ENCODE measurements around the gene IZUMO2. TPM values are rescaled to one million over a fixed set of nuclear protein-coding genes. Genes with fewer than 3 reads are reported as not detected.

Gene IZUMO2
- total and polyA plus RNA-seq, 9 of the 15 experiments (the other 6 are each of a cell fraction or from before 2014, with no cell fraction given): not detected

DNA sequence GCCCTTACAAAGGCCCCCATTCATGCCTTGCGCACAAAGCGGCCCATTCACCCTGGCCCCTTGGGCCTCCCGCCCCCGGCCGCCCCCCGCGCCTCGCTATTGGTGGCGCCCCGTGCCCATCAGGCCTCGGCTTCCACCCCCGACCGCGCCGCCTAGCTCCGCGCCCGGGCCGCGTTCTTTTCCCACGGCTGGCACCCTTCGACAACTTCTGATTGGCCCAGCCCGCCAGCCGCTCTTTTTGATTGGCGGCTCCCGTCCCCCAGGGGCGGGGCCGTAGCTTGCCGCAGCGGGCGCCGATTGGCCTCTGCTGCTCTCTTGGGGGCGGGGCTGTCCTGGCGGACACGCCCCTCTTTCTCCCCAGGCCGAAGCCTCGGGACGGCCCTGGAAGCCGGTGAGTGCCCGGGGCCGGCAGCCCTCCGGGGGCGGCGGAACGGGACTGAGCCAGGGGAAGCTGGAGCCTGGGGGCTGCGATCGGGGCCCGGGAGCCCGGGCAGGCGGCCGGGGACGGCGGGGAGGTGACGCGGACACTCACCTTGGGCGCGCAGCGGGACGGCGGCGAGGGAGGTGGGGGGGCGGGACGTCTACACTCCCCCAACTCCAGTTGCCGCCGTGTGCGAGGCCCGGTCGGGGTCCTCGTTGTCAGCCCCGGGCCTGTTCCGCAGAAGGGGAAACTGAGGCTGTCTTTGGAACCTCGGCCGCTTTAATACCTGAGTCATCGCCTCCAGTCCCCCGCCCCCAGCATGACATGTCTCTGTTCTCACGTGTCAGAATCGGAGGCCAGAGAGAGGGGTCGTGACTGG lies 40.4 kb upstream of the IZUMO2 start, which contains the start of gene MYH14 (continued):
- TF ChIP-seq, protein P1, sequence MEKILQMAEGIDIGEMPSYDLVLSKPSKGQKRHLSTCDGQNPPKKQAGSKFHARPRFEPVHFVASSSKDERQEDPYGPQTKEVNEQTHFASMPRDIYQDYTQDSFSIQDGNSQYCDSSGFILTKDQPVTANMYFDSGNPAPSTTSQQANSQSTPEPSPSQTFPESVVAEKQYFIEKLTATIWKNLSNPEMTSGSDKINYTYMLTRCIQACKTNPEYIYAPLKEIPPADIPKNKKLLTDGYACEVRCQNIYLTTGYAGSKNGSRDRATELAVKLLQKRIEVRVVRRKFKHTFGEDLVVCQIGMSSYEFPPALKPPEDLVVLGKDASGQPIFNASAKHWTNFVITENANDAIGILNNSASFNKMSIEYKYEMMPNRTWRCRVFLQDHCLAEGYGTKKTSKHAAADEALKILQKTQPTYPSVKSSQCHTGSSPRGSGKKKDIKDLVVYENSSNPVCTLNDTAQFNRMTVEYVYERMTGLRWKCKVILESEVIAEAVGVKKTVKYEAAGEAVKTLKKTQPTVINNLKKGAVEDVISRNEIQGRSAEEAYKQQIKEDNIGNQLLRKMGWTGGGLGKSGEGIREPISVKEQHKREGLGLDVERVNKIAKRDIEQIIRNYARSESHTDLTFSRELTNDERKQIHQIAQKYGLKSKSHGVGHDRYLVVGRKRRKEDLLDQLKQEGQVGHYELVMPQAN (IDR thresholded peaks at IDR 0.05; ENCODE audit: borderline replicate concordance): no peak
- TF ChIP-seq RBM25 (IDR thresholded peaks at IDR 0.05; ENCODE audit: low read depth, low read length, severe bottlenecking): peak; percentile 95
- TF ChIP-seq, protein P2, sequence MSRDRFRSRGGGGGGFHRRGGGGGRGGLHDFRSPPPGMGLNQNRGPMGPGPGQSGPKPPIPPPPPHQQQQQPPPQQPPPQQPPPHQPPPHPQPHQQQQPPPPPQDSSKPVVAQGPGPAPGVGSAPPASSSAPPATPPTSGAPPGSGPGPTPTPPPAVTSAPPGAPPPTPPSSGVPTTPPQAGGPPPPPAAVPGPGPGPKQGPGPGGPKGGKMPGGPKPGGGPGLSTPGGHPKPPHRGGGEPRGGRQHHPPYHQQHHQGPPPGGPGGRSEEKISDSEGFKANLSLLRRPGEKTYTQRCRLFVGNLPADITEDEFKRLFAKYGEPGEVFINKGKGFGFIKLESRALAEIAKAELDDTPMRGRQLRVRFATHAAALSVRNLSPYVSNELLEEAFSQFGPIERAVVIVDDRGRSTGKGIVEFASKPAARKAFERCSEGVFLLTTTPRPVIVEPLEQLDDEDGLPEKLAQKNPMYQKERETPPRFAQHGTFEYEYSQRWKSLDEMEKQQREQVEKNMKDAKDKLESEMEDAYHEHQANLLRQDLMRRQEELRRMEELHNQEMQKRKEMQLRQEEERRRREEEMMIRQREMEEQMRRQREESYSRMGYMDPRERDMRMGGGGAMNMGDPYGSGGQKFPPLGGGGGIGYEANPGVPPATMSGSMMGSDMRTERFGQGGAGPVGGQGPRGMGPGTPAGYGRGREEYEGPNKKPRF (IDR thresholded peaks at IDR 0.05; ENCODE audit: low read depth, low read length): no peak
- TF ChIP-seq ADNP (tag; IDR thresholded peaks at IDR 0.05): no peak
- TF ChIP-seq, protein P3, sequence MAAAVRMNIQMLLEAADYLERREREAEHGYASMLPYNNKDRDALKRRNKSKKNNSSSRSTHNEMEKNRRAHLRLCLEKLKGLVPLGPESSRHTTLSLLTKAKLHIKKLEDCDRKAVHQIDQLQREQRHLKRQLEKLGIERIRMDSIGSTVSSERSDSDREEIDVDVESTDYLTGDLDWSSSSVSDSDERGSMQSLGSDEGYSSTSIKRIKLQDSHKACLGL (CRISPR knock-in tag; IDR thresholded peaks at IDR 0.05; ENCODE audit: borderline replicate concordance, poor library complexity, severe bottlenecking): no peak
- TF ChIP-seq ZNF274 (IDR thresholded peaks at IDR 0.05; ENCODE audit: borderline replicate concordance, low read depth, low read length): no peak
- TF ChIP-seq, protein P4, sequence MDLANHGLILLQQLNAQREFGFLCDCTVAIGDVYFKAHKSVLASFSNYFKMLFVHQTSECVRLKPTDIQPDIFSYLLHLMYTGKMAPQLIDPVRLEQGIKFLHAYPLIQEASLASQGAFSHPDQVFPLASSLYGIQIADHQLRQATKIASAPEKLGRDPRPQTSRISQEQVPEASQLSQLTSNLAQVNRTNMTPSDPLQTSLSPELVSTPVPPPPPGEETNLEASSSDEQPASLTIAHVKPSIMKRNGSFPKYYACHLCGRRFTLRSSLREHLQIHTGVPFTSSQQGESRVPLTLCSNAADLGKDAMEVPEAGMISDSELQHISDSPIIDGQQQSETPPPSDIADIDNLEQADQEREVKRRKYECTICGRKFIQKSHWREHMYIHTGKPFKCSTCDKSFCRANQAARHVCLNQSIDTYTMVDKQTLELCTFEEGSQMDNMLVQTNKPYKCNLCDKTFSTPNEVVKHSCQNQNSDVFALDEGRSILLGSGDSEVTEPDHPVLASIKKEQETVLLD (IDR thresholded peaks at IDR 0.05): no peak
- TF ChIP-seq, protein P5, sequence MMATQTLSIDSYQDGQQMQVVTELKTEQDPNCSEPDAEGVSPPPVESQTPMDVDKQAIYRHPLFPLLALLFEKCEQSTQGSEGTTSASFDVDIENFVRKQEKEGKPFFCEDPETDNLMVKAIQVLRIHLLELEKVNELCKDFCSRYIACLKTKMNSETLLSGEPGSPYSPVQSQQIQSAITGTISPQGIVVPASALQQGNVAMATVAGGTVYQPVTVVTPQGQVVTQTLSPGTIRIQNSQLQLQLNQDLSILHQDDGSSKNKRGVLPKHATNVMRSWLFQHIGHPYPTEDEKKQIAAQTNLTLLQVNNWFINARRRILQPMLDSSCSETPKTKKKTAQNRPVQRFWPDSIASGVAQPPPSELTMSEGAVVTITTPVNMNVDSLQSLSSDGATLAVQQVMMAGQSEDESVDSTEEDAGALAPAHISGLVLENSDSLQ (IDR thresholded peaks at IDR 0.05): peak; percentile 98
- TF ChIP-seq, protein P6, sequence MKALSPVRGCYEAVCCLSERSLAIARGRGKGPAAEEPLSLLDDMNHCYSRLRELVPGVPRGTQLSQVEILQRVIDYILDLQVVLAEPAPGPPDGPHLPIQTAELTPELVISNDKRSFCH (CRISPR knock-in tag; IDR thresholded peaks at IDR 0.05): no peak
- TF ChIP-seq, protein P6 (tag; IDR thresholded peaks at IDR 0.05): no peak
- TF ChIP-seq FOS (IDR thresholded peaks at IDR 0.05; ENCODE audit: extremely low read depth, insufficient read length): peak; percentile 77
- no peak for TF ChIP-seq ILF3 (IDR thresholded peaks at IDR 0.05; ENCODE audit: borderline replicate concordance)
- no peak for TF ChIP-seq SETDB1 (IDR thresholded peaks at IDR 0.05; ENCODE audit: low read length)
- no peak for TF ChIP-seq SMARCC2 (IDR thresholded peaks at IDR 0.05; ENCODE audit: low read depth)
- TF ChIP-seq CBX2 (IDR thresholded peaks at IDR 0.05; ENCODE audit: insufficient read depth, low read length, poor library complexity, severe bottlenecking): no peak
